ENCODE measurements around the gene MAP3K5. TPM values are rescaled to one million over a fixed set of nuclear protein-coding genes. Genes with fewer than 3 reads are reported as not detected.

Gene MAP3K5
- total and polyA plus RNA-seq, 2 of the 8 experiments (the other 6 are each of a cell fraction or from before 2014, with no cell fraction given), result 0.63 to 2.6 TPM

GRCh38 chr6:136744889-136745288, 47.4 kb downstream of the MAP3K5 start:
- TF ChIP-seq SP4 (IDR thresholded peaks at IDR 0.05; ENCODE audit: low read length) (no peak), RXRA (IDR thresholded peaks at IDR 0.05; ENCODE audit: insufficient read depth, low read depth, low read length) (no peak), SAP30 (IDR thresholded peaks at IDR 0.05; ENCODE audit: insufficient read depth, insufficient replicate concordance, low read length) (no peak), FOSL1 (IDR thresholded peaks at IDR 0.05; ENCODE audit: insufficient read depth, low read depth, low read length) (no peak)
- H3K79me2 ChIP-seq (ENCODE audit: control insufficient read depth in 1 of 2, insufficient read depth in 2 of 2, low read length in 2 of 2), result no peaks in the 10 kb centered on the region
- FAIRE-seq (no peak), DNase-seq (ENCODE audit: low read depth in 1 of 2, low spot score in 2 of 2) (no peak)
- 87% methylated on average over 5 of the region's 5 CpGs; no CpG with 5 or more reads in 1 of the 2 experiments for WGBS, 2 experiments (ENCODE audit: extremely low coverage in 1 of 2, insufficient coverage in 1 of 2, insufficient read length in 1 of 2, insufficient replicate concordance in 2 of 2, low coverage in 1 of 2, low lambda C conversion rate in 2 of 2, missing lambda C conversion rate in 1 of 2)
- no peak overlapping the region for H2AFZ ChIP-seq (ENCODE audit: low read length)
- no peak overlapping the region for H4K8ac ChIP-seq (ENCODE audit: extremely low read depth, insufficient read depth, low read length)
- ChIA-PET POLR2A (ENCODE audit: partially characterized antibody) (no interaction called here), CTCF (ENCODE audit: partially characterized antibody) (interaction anchor here (0.6 to 1.5 kb wide), 3 partner anchors 16 to 100 kb away, joined by 3 to 6 read pairs (median 4); no protein-coding TSS in a partner anchor)
- peaks cover 0 to 5% (median under 1%) of the 10 kb centered on the region in 4 experiments; a peak in 4 of 7 replicates for H3K4me1 ChIP-seq (replicated peaks in 1 of 4; ENCODE audit: control insufficient read depth in 3 of 4, insufficient read depth in 4 of 4, low read length in 3 of 4)
- no peaks in the 10 kb centered on the region for H3K36me3 ChIP-seq (ENCODE audit: control insufficient read depth in 2 of 4, insufficient read depth in 4 of 4, low read length in 3 of 4)
- no peaks in the 10 kb centered on the region; the same call in 1 of the 2 replicates for H3K79me1 ChIP-seq (ENCODE audit: low read depth, low read length)
- no peak overlapping the region for H4K5ac ChIP-seq (ENCODE audit: insufficient read length, low read depth, low read length)
- no peak overlapping the region for H2AK5ac ChIP-seq (ENCODE audit: low read depth, low read length)
- no peak overlapping the region for H3K4ac ChIP-seq (replicated peaks; ENCODE audit: insufficient read length, low read depth, low read length)
- H2BK15ac ChIP-seq (ENCODE audit: low read length), result no peak overlapping the region
- H2BK120ac ChIP-seq (replicated peaks; ENCODE audit: low read depth, low read length), result no peak overlapping the region
- no peak overlapping the region for H2BK20ac ChIP-seq (ENCODE audit: low read length)
- H3K23ac ChIP-seq (ENCODE audit: insufficient read length), result no peak overlapping the region
- no peak overlapping the region for H2BK12ac ChIP-seq (ENCODE audit: low read depth, low read length)
- no peak overlapping the region for H3K4me2 ChIP-seq (ENCODE audit: insufficient read depth in 1 of 2, low read depth in 2 of 2, low read length in 2 of 2)
- no peaks in the 10 kb centered on the region for H4K20me1 ChIP-seq (replicated peaks in 1 of 2; ENCODE audit: control insufficient read depth in 1 of 2, insufficient read depth in 2 of 2, low read length in 2 of 2)
- H3K14ac ChIP-seq (ENCODE audit: insufficient read length), result no peak overlapping the region
- H3K56ac ChIP-seq (replicated peaks; ENCODE audit: insufficient read length, low read depth, low read length), result no peak overlapping the region
- no peak overlapping the region for H4K91ac ChIP-seq (replicated peaks; ENCODE audit: insufficient read length, low read length)
- H3K4me3 ChIP-seq (ENCODE audit: extremely low read depth in 1 of 4, insufficient read depth in 2 of 4, low read depth in 3 of 4, low read length in 4 of 4), result no peak overlapping the region
- no peak overlapping the region for H3K18ac ChIP-seq (ENCODE audit: extremely low read depth, low read length)
- no peaks in the 10 kb centered on the region for H3K23me2 ChIP-seq (ENCODE audit: low read depth, low read length)
- no peak overlapping the region for H2BK5ac ChIP-seq (ENCODE audit: low read depth, low read length)
- H3K27me3 ChIP-seq (replicated peaks in 1 of 4; ENCODE audit: control insufficient read depth in 3 of 4, extremely low read depth in 1 of 4, insufficient read depth in 3 of 4, low read length in 3 of 4), result no peaks in the 10 kb centered on the region
- no peaks in the 10 kb centered on the region for H3K9me3 ChIP-seq (ENCODE audit: insufficient read depth in 2 of 2, low read depth in 1 of 2, low read length in 1 of 2)
- no peak overlapping the region for H3K9ac ChIP-seq (replicated peaks in 1 of 4; ENCODE audit: extremely low read depth in 1 of 4, low read depth in 3 of 4, low read length in 3 of 4)
- no peak overlapping the region for H3K27ac ChIP-seq (ENCODE audit: low read depth, low read length)

Data from H1 (cell line).